Activated naive CD4-positive, alpha-beta T cell treated with anti-CD3 and anti-CD28 coated beads for 36 hours (primary cell): ENCODE data around the gene SLX4. TPM values are rescaled to one million over a fixed set of nuclear protein-coding genes. Genes with fewer than 3 reads are reported as not detected.
A peak's percentile ranks its signal among the peaks of the same experiment; 100 is the strongest.

Source experiments
- CTCF ChIA-PET: fragments of 350-600 bp; sonication (Branson Sonifier 250); formaldehyde crosslinking; loops from one replicate; lab custom pipeline; 2021; ENCODE audit warnings: antibody characterized with exemption; lab: Charles Lee
- DNase-seq: peaks from one replicate; pipeline ENCODE4 v3.0.0-alpha.2; 2020
- H3K27ac Mint-ChIP-seq: one replicate; pipeline ENCODE4 v1.8.0; 2021; ENCODE audit warnings: mild to moderate bottlenecking, mixed read lengths
- H3K27me3 Mint-ChIP-seq: one replicate; pipeline ENCODE4 v1.8.0; 2021; ENCODE audit warnings: low read depth, mixed read lengths
- H3K36me3 Mint-ChIP-seq: one replicate; pipeline ENCODE4 v1.8.0; 2021; ENCODE audit warnings: low read depth, mixed read lengths
- H3K4me1 Mint-ChIP-seq: one replicate; pipeline ENCODE4 v1.8.0; 2021; ENCODE audit warnings: low read depth, mixed read lengths
- H3K4me3 Mint-ChIP-seq: one replicate; pipeline ENCODE4 v1.8.0; 2021; ENCODE audit warnings: mild to moderate bottlenecking, moderate library complexity, mixed read lengths
- H3K9me3 Mint-ChIP-seq: one replicate; pipeline ENCODE4 v1.8.0; 2021; ENCODE audit warnings: mixed read lengths
- intact Hi-C: fragments of 100-400 bp; cut with micrococcal nuclease; formaldehyde crosslinking; loops from one replicate; pipeline ENCODE4 v1.15.1; 2023
- total RNA-seq, 2 experiments: library from RNA; stranded (reverse); gene quantifications; one replicate each; pipeline ENCODE4 v1.2.3, GENCODE V29; 2021

SLX4 gene
- total RNA-seq, 2 experiments from 2014 or later, result 14.0 to 14.1 TPM

GRCh38 chr16:3549906-3550305 lies 61.5 kb downstream of the SLX4 start:
- intact Hi-C loops, result no loop called here
- no peak overlapping the region for H3K4me3 Mint-ChIP-seq
- H3K4me1 Mint-ChIP-seq, result peaks cover 2% of the 10 kb centered on the region
- no peaks in the 10 kb centered on the region for H3K27me3 Mint-ChIP-seq
- H3K27ac Mint-ChIP-seq, result no peak overlapping the region
- peaks cover 29% of the 10 kb centered on the region for H3K36me3 Mint-ChIP-seq
- no peaks in the 10 kb centered on the region for H3K9me3 Mint-ChIP-seq
- no peak for DNase-seq
- CTCF ChIA-PET, result interaction anchor here (0.6 kb wide), 1 partner anchor 25 kb away, joined by 3 read pairs; no protein-coding TSS in a partner anchor

DNA sequence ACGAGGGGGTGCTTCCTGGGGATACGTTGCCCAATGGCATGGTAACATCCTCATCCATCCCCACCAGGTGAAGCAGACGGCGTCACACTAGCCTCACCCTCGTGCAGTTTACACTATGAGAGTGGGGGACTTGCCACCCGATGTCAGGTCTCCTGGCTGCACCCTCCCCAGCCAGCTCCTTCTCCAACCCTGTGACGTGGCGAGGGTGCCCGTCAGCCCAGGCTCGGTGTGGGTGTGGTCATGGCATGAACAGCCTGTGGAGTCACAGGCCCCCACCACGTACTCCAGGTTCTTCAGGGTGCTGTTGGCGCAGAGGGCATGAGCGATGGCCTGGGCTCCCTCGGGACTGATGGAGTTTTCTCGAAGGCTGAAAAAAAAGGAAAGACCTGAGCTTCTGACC lies 62.5 kb downstream of the SLX4 start:
- peak overlapping the region; percentile 46 for H3K27ac Mint-ChIP-seq
- CTCF ChIA-PET, result no interaction called here
- H3K27me3 Mint-ChIP-seq, result no peaks in the 10 kb centered on the region
- H3K9me3 Mint-ChIP-seq, result no peaks in the 10 kb centered on the region
- DNase-seq, result no peak
- H3K36me3 Mint-ChIP-seq, result peaks cover 29% of the 10 kb centered on the region
- intact Hi-C loops, result no loop called here
- peaks cover 2% of the 10 kb centered on the region for H3K4me1 Mint-ChIP-seq
- no peak overlapping the region for H3K4me3 Mint-ChIP-seq

- peaks cover 2% of the 10 kb centered on the region for H3K4me1 Mint-ChIP-seq
- H3K9me3 Mint-ChIP-seq, result no peaks in the 10 kb centered on the region
- DNase-seq, result no peak
- intact Hi-C loops, result no loop called here
- no peaks in the 10 kb centered on the region for H3K27me3 Mint-ChIP-seq
- no peak overlapping the region for H3K4me3 Mint-ChIP-seq
- H3K36me3 Mint-ChIP-seq, result peaks cover 29% of the 10 kb centered on the region
- H3K27ac Mint-ChIP-seq, result peak overlapping the region; percentile 46
- CTCF ChIA-PET, result no interaction called here
Observed at GRCh38 chr16:3548445-3548844, 63.0 kb downstream of the SLX4 start.

GRCh38 chr16:3546986-3547682 lies 64.3 kb downstream of the SLX4 start:
- Mint-ChIP-seq H3K4me3 (no peak overlapping the region), H3K4me1 (peaks cover 2% of the 10 kb centered on the region), H3K27ac (no peak overlapping the region), H3K9me3 (no peaks in the 10 kb centered on the region), H3K36me3 (peaks cover 23% of the 10 kb centered on the region), H3K27me3 (no peaks in the 10 kb centered on the region)
- intact Hi-C loops, result no loop called here
- no peak for DNase-seq
- CTCF ChIA-PET, result no interaction called here

DNA sequence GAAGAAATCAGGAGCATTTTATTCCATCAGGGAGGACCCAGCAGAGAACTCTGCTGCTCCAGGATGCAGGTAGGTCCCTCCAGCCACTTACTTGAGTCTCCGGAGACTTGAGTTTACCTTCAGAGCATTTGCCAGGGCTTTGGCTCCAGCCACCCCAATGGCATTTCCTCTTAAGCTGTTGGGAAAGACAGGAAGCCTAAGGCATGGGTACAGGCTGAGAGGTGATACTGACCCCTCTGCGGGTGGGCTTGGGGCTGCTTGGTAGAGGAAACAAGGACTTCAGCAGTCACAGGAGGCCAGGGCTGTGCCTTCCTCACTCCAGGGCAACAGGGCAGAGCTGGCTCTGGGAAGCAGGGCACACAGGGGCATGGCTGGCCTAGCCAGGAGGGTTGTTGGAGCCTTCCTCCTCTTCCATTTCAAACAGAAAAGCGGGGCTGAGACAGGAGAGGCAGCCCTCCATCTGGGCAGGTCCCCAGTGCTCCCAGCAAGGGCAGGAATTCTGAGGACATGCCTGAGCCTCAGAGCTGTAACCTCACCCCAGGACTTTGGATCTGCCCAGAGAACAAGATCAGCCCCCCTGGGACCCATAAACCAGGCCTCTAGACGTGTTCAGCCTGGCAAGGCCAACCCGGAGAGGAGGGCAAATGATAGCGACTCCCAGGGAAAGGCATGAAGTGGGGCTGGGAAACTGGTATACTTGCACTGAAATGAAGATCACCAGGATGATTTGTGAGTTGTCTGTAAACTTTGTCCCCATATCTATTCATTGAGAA lies 68.6 kb downstream of the SLX4 start:
- H3K36me3 Mint-ChIP-seq, result peaks cover 5% of the 10 kb centered on the region
- no peak overlapping the region for H3K27ac Mint-ChIP-seq
- DNase-seq, result no peak
- H3K9me3 Mint-ChIP-seq, result no peaks in the 10 kb centered on the region
- no peak overlapping the region for H3K4me3 Mint-ChIP-seq
- H3K27me3 Mint-ChIP-seq, result no peaks in the 10 kb centered on the region
- intact Hi-C loops, result no loop called here
- peaks cover 2% of the 10 kb centered on the region for H3K4me1 Mint-ChIP-seq
- CTCF ChIA-PET, result no interaction called here

DNA sequence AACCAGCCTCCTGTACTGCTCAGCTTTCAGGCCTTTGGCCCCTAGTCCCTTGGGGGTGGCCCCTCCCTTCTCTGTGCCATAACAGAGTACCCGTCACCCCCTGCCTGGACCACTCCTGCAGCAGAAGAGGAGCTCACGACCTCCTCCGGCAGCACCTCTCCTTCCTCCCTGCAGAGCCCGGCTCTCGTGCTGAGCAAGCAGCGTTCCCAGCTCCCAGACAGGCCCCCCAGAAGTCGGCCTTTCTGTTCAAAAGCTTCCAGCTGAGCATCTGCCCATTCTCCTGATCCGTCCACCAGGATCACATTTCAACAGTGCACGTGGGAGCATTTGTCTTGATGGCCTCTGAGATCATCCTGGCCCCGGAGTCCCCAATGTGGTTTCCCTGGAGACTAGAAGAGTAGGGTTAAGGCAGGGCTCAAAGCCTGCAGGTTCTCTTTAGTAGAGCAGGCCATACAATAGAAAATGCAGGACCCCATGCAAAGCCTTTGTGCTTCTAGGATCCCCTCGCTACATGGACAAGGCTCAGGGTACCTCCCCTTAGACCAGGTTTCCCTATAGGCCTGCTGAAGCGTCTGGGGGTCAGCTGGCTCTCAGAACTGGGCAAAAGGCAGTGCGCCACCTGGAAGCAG lies 69.8 kb downstream of the SLX4 start:
- intact Hi-C loops, result no loop called here
- CTCF ChIA-PET, result no interaction called here

DNA sequence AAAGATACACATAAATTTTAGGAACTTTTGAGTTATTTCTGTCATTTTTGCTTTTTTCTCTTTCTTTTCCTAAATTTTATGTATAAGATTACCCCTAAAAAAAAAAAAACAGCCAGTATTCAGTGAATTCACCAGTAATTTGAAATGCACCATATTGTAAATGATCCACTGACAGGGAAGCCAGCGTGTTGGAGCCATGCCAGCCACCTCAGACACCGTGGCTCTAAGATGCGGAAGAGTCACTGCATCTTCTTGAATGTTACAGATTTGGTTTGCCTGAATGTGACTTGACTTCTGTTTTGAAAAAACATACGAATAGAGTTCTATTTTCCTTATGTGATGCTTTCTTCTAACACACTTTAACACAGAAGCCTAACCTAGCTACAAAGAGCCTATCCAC lies 73.2 kb downstream of the SLX4 start:
- H3K4me3 Mint-ChIP-seq, result no peak overlapping the region
- intact Hi-C loops, result no loop called here

More for the DNA sequence above, 69.8 kb downstream of the SLX4 start:
- no peaks in the 10 kb centered on the region for H3K27me3 Mint-ChIP-seq
- no peaks in the 10 kb centered on the region for H3K9me3 Mint-ChIP-seq
- no peak overlapping the region for H3K4me3 Mint-ChIP-seq
- no peak overlapping the region for H3K27ac Mint-ChIP-seq
- DNase-seq, result no peak
- peaks cover 2% of the 10 kb centered on the region for H3K4me1 Mint-ChIP-seq
- H3K36me3 Mint-ChIP-seq, result peaks cover 5% of the 10 kb centered on the region

GRCh38 chr16:3536851-3537250 lies 74.6 kb downstream of the SLX4 start:
- no peaks in the 10 kb centered on the region for H3K4me1 Mint-ChIP-seq
- H3K36me3 Mint-ChIP-seq, result peaks cover 14% of the 10 kb centered on the region
- DNase-seq, result no peak
- intact Hi-C loops, result no loop called here
- H3K27me3 Mint-ChIP-seq, result no peaks in the 10 kb centered on the region
- CTCF ChIA-PET, result interaction anchor here (0.9 to 1.0 kb wide), 2 partner anchors 11 to 31 kb away, joined by 3 read pairs; no protein-coding TSS in a partner anchor
- H3K27ac Mint-ChIP-seq, result no peak overlapping the region
- H3K4me3 Mint-ChIP-seq, result no peak overlapping the region
- no peaks in the 10 kb centered on the region for H3K9me3 Mint-ChIP-seq

More for the DNA sequence above, 73.2 kb downstream of the SLX4 start:
- Mint-ChIP-seq H3K4me1 (no peaks in the 10 kb centered on the region), H3K27me3 (no peaks in the 10 kb centered on the region), H3K36me3 (peaks cover 11% of the 10 kb centered on the region), H3K27ac (no peak overlapping the region), H3K9me3 (no peaks in the 10 kb centered on the region)
- no peak for DNase-seq
- CTCF ChIA-PET, result interaction anchor here (0.6 kb wide), 1 partner anchor 23 kb away, joined by 6 read pairs; no protein-coding TSS in a partner anchor

DNA sequence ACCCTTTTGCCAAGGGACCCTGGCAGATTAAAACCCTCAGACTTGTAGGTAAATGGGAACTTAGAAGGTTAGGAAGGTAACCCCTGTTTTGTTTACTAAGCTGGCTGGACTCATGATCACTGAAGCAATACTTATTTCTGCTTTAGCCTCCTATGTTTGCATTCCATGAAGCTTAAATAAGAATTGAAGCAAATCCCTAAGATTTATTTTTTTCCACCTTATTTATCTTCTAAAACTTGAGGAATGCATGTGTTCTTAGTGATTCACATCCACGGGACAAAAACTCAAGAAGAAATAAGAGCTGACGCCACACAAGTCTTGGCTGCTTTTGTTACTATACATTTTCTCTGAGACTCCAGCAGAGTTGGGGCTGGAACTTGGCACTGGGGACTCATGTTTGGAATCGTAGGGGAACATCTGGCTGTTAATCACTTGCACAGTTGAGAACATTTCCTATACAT lies 75.1 kb downstream of the SLX4 start:
- no peak for DNase-seq
- CTCF ChIA-PET, result interaction anchor here (0.9 to 1.0 kb wide), 2 partner anchors 11 to 31 kb away, joined by 3 read pairs; no protein-coding TSS in a partner anchor
- H3K27ac Mint-ChIP-seq, result no peak overlapping the region

GRCh38 chr16:3534126-3534525 lies 77.3 kb downstream of the SLX4 start:
- peak overlapping the region; percentile 40 for H3K27ac Mint-ChIP-seq
- CTCF ChIA-PET, result no interaction called here

More for the DNA sequence above, 75.1 kb downstream of the SLX4 start:
- intact Hi-C loops, result no loop called here
- H3K4me1 Mint-ChIP-seq, result no peaks in the 10 kb centered on the region
- H3K4me3 Mint-ChIP-seq, result no peak overlapping the region
- H3K36me3 Mint-ChIP-seq, result peaks cover 17% of the 10 kb centered on the region
- H3K9me3 Mint-ChIP-seq, result no peaks in the 10 kb centered on the region
- H3K27me3 Mint-ChIP-seq, result no peaks in the 10 kb centered on the region

DNA sequence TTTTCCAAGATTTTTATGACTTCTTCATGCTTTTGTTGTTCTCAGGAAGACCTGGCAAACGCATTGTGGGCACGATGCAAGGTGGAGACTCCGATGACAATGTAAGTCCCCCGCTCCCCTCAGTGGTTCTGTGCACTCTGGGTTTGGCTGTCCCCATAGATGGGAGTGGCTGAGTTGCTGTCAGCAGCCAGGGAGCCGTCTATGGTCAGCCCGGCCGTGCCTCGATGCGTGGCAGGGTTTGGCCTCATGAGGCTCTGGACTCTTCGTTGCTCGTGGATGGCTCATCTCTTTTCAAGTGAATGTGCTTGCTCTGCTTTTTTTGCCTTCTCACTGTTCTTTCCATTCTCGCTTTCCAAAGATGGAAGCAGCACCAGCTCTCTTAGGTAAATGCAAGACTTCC lies 78.7 kb downstream of the SLX4 start:
- peaks cover 14% of the 10 kb centered on the region for H3K36me3 Mint-ChIP-seq
- intact Hi-C loops, result no loop called here
- no peaks in the 10 kb centered on the region for H3K27me3 Mint-ChIP-seq
- H3K4me1 Mint-ChIP-seq, result no peaks in the 10 kb centered on the region
- no peak overlapping the region for H3K4me3 Mint-ChIP-seq
- H3K9me3 Mint-ChIP-seq, result no peaks in the 10 kb centered on the region
- peak overlapping the region; percentile 24 for H3K27ac Mint-ChIP-seq
- CTCF ChIA-PET, result interaction anchor here (0.6 kb wide), 1 partner anchor 1124 kb away, joined by 4 read pairs; no protein-coding TSS in a partner anchor
- no peak for DNase-seq

More at GRCh38 chr16:3534126-3534525, 77.3 kb downstream of the SLX4 start:
- Mint-ChIP-seq H3K4me3 (no peak overlapping the region), H3K4me1 (no peaks in the 10 kb centered on the region), H3K9me3 (no peaks in the 10 kb centered on the region), H3K36me3 (peaks cover 13% of the 10 kb centered on the region), H3K27me3 (no peaks in the 10 kb centered on the region)
- DNase-seq, result no peak
- intact Hi-C loops, result no loop called here
